Nephron (organoid): Measurements from ENCODE around the gene BAG2.

ENCODE experiments used
- H3K27ac Mint-ChIP-seq, 3 experiments: 2 replicates each; pipeline ENCODE4 v1.8.0; 2020; ENCODE audit warnings: mixed read lengths in 3 of 3, mild to moderate bottlenecking in 2 of 3, moderate library complexity in 1 of 3
- H3K27me3 Mint-ChIP-seq: 2 replicates; pipeline ENCODE4 v1.8.0; 2021; ENCODE audit warnings: low read depth, mild to moderate bottlenecking, moderate library complexity, mixed read lengths
- H3K36me3 Mint-ChIP-seq: 2 replicates; pipeline ENCODE4 v1.8.0; 2020; ENCODE audit warnings: low read depth, mixed read lengths
- H3K4me1 Mint-ChIP-seq: 2 replicates; pipeline ENCODE4 v1.8.0; 2020; ENCODE audit warnings: mixed read lengths
- H3K4me3 Mint-ChIP-seq, 3 experiments: 2 replicates each; pipeline ENCODE4 v1.8.0; 2020; ENCODE audit warnings: mild to moderate bottlenecking in 3 of 3, mixed read lengths in 3 of 3, moderate library complexity in 2 of 3
- H3K9me3 Mint-ChIP-seq: 2 replicates; pipeline ENCODE4 v1.8.0; 2020; ENCODE audit warnings: mixed read lengths
- CTCF ChIP-seq, 3 experiments: fragments of 200-600 bp; sonication (generic); IDR thresholded peaks; one replicate each; pipeline ENCODE4 v1.5.0; 2021; ENCODE audit warnings: antibody characterized with exemption in 3 of 3; ENCODE audit not compliant: unreplicated experiment in 3 of 3

The BAG2 gene

DNA sequence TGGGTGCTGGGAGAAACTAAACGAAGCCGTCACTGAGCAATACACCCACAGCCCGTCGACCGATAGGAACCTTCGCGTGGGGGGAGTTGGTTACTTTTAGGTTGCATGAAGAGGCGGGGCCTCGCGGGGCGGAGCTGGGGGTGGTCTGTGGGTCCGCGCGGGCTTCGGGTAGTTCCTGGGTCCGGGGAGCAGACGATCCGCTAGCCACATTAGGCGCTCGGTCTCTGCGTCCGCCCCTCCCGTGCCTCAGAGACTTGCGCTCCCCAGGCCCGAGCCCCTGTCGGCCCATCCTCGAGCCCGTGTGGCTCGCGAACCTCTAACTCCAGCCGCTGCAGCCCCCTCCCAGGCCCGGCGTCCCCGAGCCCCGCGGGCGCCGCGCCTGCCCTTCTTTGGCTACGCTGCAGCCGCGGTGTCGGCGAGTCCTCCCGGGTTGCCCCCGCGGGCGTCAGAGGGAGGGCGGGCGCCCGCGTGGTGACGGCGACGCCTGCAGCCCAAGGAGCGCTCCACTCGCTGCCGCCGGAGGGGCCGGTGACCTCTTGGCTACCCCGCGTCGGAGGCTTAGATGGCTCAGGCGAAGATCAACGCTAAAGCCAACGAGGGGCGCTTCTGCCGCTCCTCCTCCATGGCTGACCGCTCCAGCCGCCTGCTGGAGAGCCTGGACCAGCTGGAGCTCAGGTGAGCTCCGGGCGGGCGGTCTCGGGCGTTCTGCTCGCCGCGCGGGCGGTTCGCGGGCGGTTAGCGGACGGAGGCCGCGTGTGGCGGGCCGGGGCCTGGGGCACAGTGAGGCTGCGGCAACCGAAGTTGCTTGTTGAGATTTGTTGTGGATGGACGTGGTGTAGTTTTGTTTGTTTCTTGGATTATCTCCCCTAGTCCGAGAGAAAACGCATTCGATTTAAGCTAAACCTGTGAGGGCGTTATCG is at the start of gene BAG2:
Gene BAG2, plus strand, starts transcription at position 191 of the 920 bp plus-strand sequence. Its CDS starts 372 bp downstream, at position 563.
- Mint-ChIP-seq H3K27me3 (peaks cover 3% of the 10 kb centered on the region), H3K4me3 (peak within 1 kb of the TSS; percentile 86 to 92 (median 92)), H3K27ac (peak within 1 kb of the TSS; percentile 78 to 93 (median 92)), H3K4me1 (peaks cover 32% of the 10 kb centered on the region), H3K9me3 (no peaks in the 10 kb centered on the region), H3K36me3 (peaks cover 3% of the 10 kb centered on the region)
- peak in 1 of 3 experiments; percentile 15 for TF ChIP-seq CTCF (IDR thresholded peaks at IDR 0.05; ENCODE audit: unreplicated experiment in 3 of 3)

DNA sequence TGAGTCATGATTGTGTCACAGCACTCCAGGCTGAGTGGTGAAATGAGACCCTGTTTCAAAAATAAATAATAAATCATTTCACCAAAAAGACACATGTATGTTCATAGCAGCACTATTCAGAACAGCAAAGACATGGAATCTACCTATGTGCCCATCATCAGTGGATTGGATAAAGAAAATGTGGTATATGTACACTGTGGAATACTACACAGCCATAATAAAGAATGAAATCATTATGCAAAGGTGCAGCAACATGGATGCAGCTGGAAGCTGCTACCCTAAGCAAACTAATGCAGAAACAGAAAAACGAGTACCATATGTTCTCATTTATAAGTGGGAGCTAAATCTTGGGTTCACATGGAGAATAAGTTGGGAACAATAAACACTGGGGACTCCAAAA is 49.0 kb upstream of the BAG2 start:
- H3K4me3 Mint-ChIP-seq: no peak overlapping the region
- TF ChIP-seq CTCF (IDR thresholded peaks at IDR 0.05; ENCODE audit: unreplicated experiment in 3 of 3): no peak
- peaks cover 59% of the 10 kb centered on the region for H3K36me3 Mint-ChIP-seq
- H3K9me3 Mint-ChIP-seq: peaks cover 16% of the 10 kb centered on the region
- H3K4me1 Mint-ChIP-seq: no peaks in the 10 kb centered on the region
- H3K27me3 Mint-ChIP-seq: no peaks in the 10 kb centered on the region
- no peak overlapping the region for H3K27ac Mint-ChIP-seq

DNA sequence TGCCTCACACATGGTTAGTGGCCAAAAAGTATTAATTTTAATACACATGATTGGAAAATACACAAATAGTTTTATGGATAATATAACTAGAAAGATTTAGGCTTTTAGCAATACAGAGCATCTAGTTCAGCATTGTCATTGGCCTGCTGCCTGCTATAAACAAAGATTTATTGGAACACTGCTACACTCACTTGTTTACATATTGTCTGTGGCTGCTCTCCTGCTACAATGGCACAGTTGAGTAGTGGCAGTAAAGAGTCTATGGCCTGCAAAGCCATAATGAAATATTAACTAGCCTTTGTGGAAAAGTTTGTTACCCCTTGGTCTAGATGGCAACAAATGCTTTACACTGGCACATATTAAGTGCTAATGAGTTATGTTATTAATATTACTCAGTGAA is 44.4 kb upstream of the BAG2 start:
- Mint-ChIP-seq H3K9me3 (no peaks in the 10 kb centered on the region), H3K27ac (no peak overlapping the region), H3K4me3 (no peak overlapping the region), H3K36me3 (peaks cover 29% of the 10 kb centered on the region), H3K4me1 (peaks cover 19% of the 10 kb centered on the region), H3K27me3 (no peaks in the 10 kb centered on the region)
- TF ChIP-seq CTCF (IDR thresholded peaks at IDR 0.05; ENCODE audit: unreplicated experiment in 3 of 3): no peak

DNA sequence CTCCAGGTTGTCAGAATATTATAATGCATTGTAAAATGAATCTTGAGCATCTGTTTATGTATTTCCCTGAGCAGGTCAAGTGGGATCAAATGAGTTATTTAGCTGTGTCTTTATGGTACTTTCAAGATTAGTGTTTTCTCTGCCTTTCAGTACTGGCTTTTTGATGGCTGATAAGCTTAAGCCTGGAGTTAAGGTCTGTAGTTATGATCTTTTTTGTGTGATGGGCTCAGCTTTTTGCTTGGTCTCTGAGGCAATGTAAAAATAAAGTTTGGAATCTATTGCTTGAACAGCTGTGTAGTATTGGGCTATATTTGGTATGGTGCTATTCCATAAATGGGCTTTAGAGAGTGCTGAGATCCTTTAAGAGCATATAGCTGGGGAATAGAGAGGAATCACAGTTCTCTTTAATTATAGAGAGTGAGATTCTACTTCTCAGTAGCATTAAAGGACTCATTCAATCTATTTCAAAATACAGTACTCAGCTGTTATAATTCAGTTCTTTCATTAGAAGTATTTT is 41.4 kb upstream of the BAG2 start:
- no peaks in the 10 kb centered on the region for H3K9me3 Mint-ChIP-seq
- H3K36me3 Mint-ChIP-seq: peaks cover 30% of the 10 kb centered on the region
- no peaks in the 10 kb centered on the region for H3K27me3 Mint-ChIP-seq
- H3K4me3 Mint-ChIP-seq: no peak overlapping the region
- H3K4me1 Mint-ChIP-seq: peaks cover 19% of the 10 kb centered on the region
- peak overlapping the region; percentile 15 to 62 (median 43) for H3K27ac Mint-ChIP-seq
- TF ChIP-seq CTCF (IDR thresholded peaks at IDR 0.05; ENCODE audit: unreplicated experiment in 3 of 3): no peak

DNA sequence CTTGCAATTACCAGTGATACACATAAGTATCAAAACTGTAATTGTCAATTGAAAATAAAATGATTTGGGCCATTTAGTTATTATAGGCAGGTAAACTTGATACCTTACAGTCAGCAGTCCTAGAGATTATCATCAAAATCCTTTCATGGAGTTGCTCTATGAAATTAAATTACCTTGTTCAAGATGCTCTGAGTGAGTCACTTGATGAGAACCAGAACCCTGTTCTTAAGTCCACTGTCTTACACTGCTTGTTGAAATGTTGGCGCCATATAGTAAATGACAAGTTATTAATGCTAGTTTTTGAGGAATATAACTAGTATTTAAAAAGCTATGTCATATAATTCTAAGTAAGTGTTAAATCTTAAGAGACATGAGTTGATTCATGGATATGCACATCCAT is 37.2 kb upstream of the BAG2 start:
- TF ChIP-seq CTCF (IDR thresholded peaks at IDR 0.05; ENCODE audit: unreplicated experiment in 3 of 3): no peak
- peaks cover 19% of the 10 kb centered on the region for H3K4me1 Mint-ChIP-seq

More for the DNA sequence above, 37.2 kb upstream of the BAG2 start:
- no peaks in the 10 kb centered on the region for H3K27me3 Mint-ChIP-seq
- H3K9me3 Mint-ChIP-seq: no peaks in the 10 kb centered on the region
- H3K4me3 Mint-ChIP-seq: no peak overlapping the region
- peaks cover 37% of the 10 kb centered on the region for H3K36me3 Mint-ChIP-seq
- H3K27ac Mint-ChIP-seq: no peak overlapping the region
